Activated T-cell treated with anti-CD3 and anti-CD28 coated beads, Interleukin-2, amount 50 U/mL, for 48 hours (primary cell): ENCODE results near the gene RUNX2.
"Not testable (repeated sequence)": the region's sequence is repeated elsewhere in the genome, so short reads cannot be mapped to it uniquely, and the experiment has no call there.

Experiments used
- DNase-seq, 2 experiments: peaks; one replicate each; pipeline ENCODE4 v3.0.0-alpha.2; 2020

The RUNX2 gene

GRCh38 chr6:45531999-45532595 is 204.0 kb downstream of the RUNX2 start:
- DNase-seq = no peak

- DNase-seq = no peak
These were observed 204.6 kb downstream of the RUNX2 start for GRCh38 chr6:45532721-45533210.

- no peak for DNase-seq
These were observed 205.3 kb downstream of the RUNX2 start for GRCh38 chr6:45533386-45533785.

- DNase-seq = no peak
These were observed 207.8 kb downstream of the RUNX2 start for GRCh38 chr6:45535933-45536332.

- no peak for DNase-seq
These were observed 209.4 kb downstream of the RUNX2 start for GRCh38 chr6:45537539-45537938.

- no peak for DNase-seq
These were observed 210.8 kb downstream of the RUNX2 start for GRCh38 chr6:45538641-45539547.

GRCh38 chr6:45540375-45540920 is 212.3 kb downstream of the RUNX2 start:
- DNase-seq = no peak

GRCh38 chr6:45541934-45542333 is 213.8 kb downstream of the RUNX2 start:
- DNase-seq = no peak

- DNase-seq = no peak
These were observed 215.4 kb downstream of the RUNX2 start for GRCh38 chr6:45543298-45544235.

- no peak for DNase-seq
These were observed 217.3 kb downstream of the RUNX2 start for GRCh38 chr6:45545416-45545815.

- DNase-seq = no peak
These were observed 220.8 kb downstream of the RUNX2 start for GRCh38 chr6:45548657-45549515.

GRCh38 chr6:45552536-45552935 is 224.4 kb downstream of the RUNX2 start:
- no peak for DNase-seq

- no peak for DNase-seq
These were observed 225.7 kb downstream of the RUNX2 start for GRCh38 chr6:45553730-45554344.

GRCh38 chr6:45554591-45554990 is 226.5 kb downstream of the RUNX2 start:
- DNase-seq = no peak

GRCh38 chr6:45555981-45556771 is 228.0 kb downstream of the RUNX2 start:
- DNase-seq = no peak

- DNase-seq = no peak
These were observed 228.7 kb downstream of the RUNX2 start for GRCh38 chr6:45556828-45557227.

- DNase-seq = no peak
These were observed 229.3 kb downstream of the RUNX2 start for GRCh38 chr6:45557454-45557853.

GRCh38 chr6:45558858-45559257 is 230.7 kb downstream of the RUNX2 start:
- DNase-seq = no peak

GRCh38 chr6:45560321-45560820 is 232.2 kb downstream of the RUNX2 start:
- not testable (repeated sequence) for DNase-seq

GRCh38 chr6:45562171-45562570 is 234.0 kb downstream of the RUNX2 start:
- DNase-seq = no peak
